ENCODE measurements around the gene CARS2.

DNA sequence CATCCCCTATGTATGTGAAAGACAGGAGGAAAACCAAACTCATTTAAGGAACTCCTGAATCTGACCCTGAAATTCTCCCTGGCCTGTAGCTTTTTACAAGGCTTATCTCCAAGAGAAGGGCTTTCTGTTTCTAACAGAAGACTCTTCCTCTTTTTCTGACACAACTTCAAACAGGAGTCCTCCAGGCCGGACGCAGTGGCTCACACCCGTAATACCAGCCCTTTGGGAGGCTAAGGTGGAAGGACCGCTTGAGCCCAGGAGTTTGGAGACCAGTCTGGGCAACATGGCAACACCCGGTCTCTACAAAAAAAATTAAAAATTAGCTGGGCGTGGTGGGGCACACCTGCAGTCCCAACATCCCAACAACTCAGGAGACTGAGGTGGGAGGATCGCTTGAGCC is 41.9 kb downstream of the CARS2 start:
- no peak for TF ChIP-seq FOXP2 (optimal IDR thresholded peaks at IDR 0.05; ENCODE audit: control extremely low read depth, extremely low read length, insufficient read depth)
- no peak for TF ChIP-seq EZH2 (IDR thresholded peaks at IDR 0.05)
- no peak for TF ChIP-seq POLR2AphosphoS5 (IDR thresholded peaks at IDR 0.05; ENCODE audit: borderline replicate concordance, low read depth, low read length)

All from SK-N-MC (cell line).